CD4-positive, CD25-positive, alpha-beta regulatory T cell (primary cell): ENCODE measurements around the gene TMEM139. TPM values are rescaled to one million over a fixed set of nuclear protein-coding genes. Genes with fewer than 3 reads are reported as not detected.

Experiments
- ATAC-seq, 2 donors: fragments of 150-1000 bp; cut with Tn5 transposase; one replicate each; pipeline ENCODE4 v1.10.0; 2021; ENCODE audit warnings: low read depth in 2 of 2, moderate number of reproducible peaks in 2 of 2, moderate library complexity in 1 of 2
- DNase-seq, 3 donors: peaks; one replicate each; pipeline versions ENCODE4 v3.0.0 to v3.0.0-alpha.2; 2012 to 2022; ENCODE audit warnings: mixed read lengths in 1 of 3
- H3K27ac ChIP-seq: one replicate; pipeline ENCODE4 v1.7.0; 2013; ENCODE audit warnings: mild to moderate bottlenecking, low read length; ENCODE audit not compliant: insufficient read depth, poor library complexity, severe bottlenecking
- H3K27me3 ChIP-seq: one replicate; pipeline ENCODE4 v1.7.0; 2013; ENCODE audit warnings: low read length; ENCODE audit not compliant: control insufficient read depth, insufficient read depth
- H3K36me3 ChIP-seq: one replicate; pipeline ENCODE4 v1.7.0; 2013; ENCODE audit warnings: mild to moderate bottlenecking, low read length, moderate library complexity; ENCODE audit not compliant: control insufficient read depth, insufficient read depth
- H3K4me1 ChIP-seq: 2 replicates; pipeline ENCODE4 v1.7.0; 2013; ENCODE audit warnings: mild to moderate bottlenecking, low read length; ENCODE audit not compliant: insufficient read depth, control insufficient read depth, poor library complexity, severe bottlenecking
- H3K4me3 ChIP-seq: one replicate; pipeline ENCODE4 v1.7.0; 2013; ENCODE audit warnings: low read depth, mild to moderate bottlenecking, low read length, moderate library complexity
- H3K9me3 ChIP-seq, 2 experiments: 1 replicate in 1 of 2; 2 replicates in 1 of 2; pipeline ENCODE4 v1.7.0; 2013; ENCODE audit warnings: low read length in 2 of 2, mild to moderate bottlenecking in 1 of 2, moderate library complexity in 1 of 2; ENCODE audit not compliant: control insufficient read depth in 2 of 2
- H3K27ac Mint-ChIP-seq, 3 donors: one replicate each; pipeline ENCODE4 v1.8.0; 2020 to 2022; ENCODE audit warnings: mild to moderate bottlenecking in 3 of 3, mixed read lengths in 3 of 3, moderate library complexity in 2 of 3
- H3K27me3 Mint-ChIP-seq: one replicate; pipeline ENCODE4 v1.8.0; 2022; ENCODE audit warnings: mild to moderate bottlenecking, mixed read lengths
- H3K36me3 Mint-ChIP-seq: one replicate; pipeline ENCODE4 v1.8.0; 2020; ENCODE audit warnings: mixed read lengths
- H3K4me1 Mint-ChIP-seq, 4 donors: one replicate each; pipeline ENCODE4 v1.8.0; 2020 to 2022; ENCODE audit warnings: mixed read lengths in 4 of 4, mild to moderate bottlenecking in 1 of 4
- H3K4me3 Mint-ChIP-seq, 4 donors: one replicate each; pipeline ENCODE4 v1.8.0; 2020 to 2022; ENCODE audit warnings: mild to moderate bottlenecking in 4 of 4, mixed read lengths in 4 of 4, moderate library complexity in 3 of 4
- H3K9me3 Mint-ChIP-seq, 7 donors: one replicate each; pipeline ENCODE4 v1.8.0; 2020 to 2022; ENCODE audit warnings: mixed read lengths in 7 of 7, mild to moderate bottlenecking in 3 of 7, moderate library complexity in 2 of 7
- polyA plus RNA-seq, 4 donors: library from polyadenylated mRNA; unstranded; fragments of 300-500 nt; fragmentation: Illumina TruSeq; gene quantifications; one replicate each; pipeline ENCODE4 v1.2.3, GENCODE V29; 2021
- total RNA-seq: library from RNA; stranded (reverse); gene quantifications from one replicate; pipeline ENCODE4 v1.2.3, GENCODE V29; 2022

Gene TMEM139
- total and polyA plus RNA-seq, 5 donors from 2014 or later: 0.75 to 1.3 (median 0.91) TPM

GRCh38 chr7:143282124-143282523, 2.6 kb upstream of the TMEM139 start:
- DNase-seq (no peak), ATAC-seq (no peak)
- Mint-ChIP-seq H3K9me3 (no peaks in the 10 kb centered on the region), H3K4me1 (peaks cover 30 to 59% (median 49%) of the 10 kb centered on the region in 4 donors), H3K27ac (no peak overlapping the region), H3K36me3 (no peaks in the 10 kb centered on the region), H3K4me3 (peak overlapping the region in 2 of 4 donors; percentile 36 to 45), H3K27me3 (no peaks in the 10 kb centered on the region)
- H3K27ac ChIP-seq: no peak overlapping the region
- H3K4me3 ChIP-seq: no peak overlapping the region
- no peaks in the 10 kb centered on the region for H3K36me3 ChIP-seq
- H3K27me3 ChIP-seq: no peaks in the 10 kb centered on the region
- H3K9me3 ChIP-seq: no peaks in the 10 kb centered on the region
- peaks cover 27% of the 10 kb centered on the region for H3K4me1 ChIP-seq

GRCh38 chr7:143283381-143283780, 1.4 kb upstream of the TMEM139 start:
- no peaks in the 10 kb centered on the region for H3K27me3 ChIP-seq
- peak overlapping the region; percentile 11 for H3K4me3 ChIP-seq
- peaks cover 36 to 69% (median 56%) of the 10 kb centered on the region in 4 donors for H3K4me1 Mint-ChIP-seq
- no peaks in the 10 kb centered on the region for H3K36me3 ChIP-seq
- no peaks in the 10 kb centered on the region for H3K36me3 Mint-ChIP-seq
- H3K9me3 ChIP-seq: no peaks in the 10 kb centered on the region
- no peaks in the 10 kb centered on the region for H3K27me3 Mint-ChIP-seq
- ATAC-seq (no peak), DNase-seq (no peak)
- no peaks in the 10 kb centered on the region for H3K9me3 Mint-ChIP-seq
- H3K4me3 Mint-ChIP-seq: peak overlapping the region in 3 of 4 donors; percentile 16 to 62 (median 45)
- H3K27ac ChIP-seq: no peak overlapping the region
- peaks cover 34% of the 10 kb centered on the region for H3K4me1 ChIP-seq
- peak overlapping the region; percentile 72 to 84 (median 78) for H3K27ac Mint-ChIP-seq

GRCh38 chr7:143285470-143285778, 666 bp downstream of the TMEM139 start:
- peak overlapping the region in 2 of 4 donors; percentile 41 to 98 for H3K4me3 Mint-ChIP-seq
- H3K27me3 ChIP-seq: no peaks in the 10 kb centered on the region
- H3K27ac Mint-ChIP-seq: peak overlapping the region in 2 of 3 donors; percentile 46 to 84

GRCh38 chr7:143285806-143286521, 1.2 kb downstream of the TMEM139 start:
- Mint-ChIP-seq H3K27me3 (no peaks in the 10 kb centered on the region), H3K9me3 (no peaks in the 10 kb centered on the region), H3K27ac (peak overlapping the region; percentile 46 to 84 (median 53)), H3K36me3 (peaks cover 4% of the 10 kb centered on the region), H3K4me1 (peaks cover 26 to 68% (median 54%) of the 10 kb centered on the region in 4 donors), H3K4me3 (peak overlapping the region in 2 of 4 donors; percentile 98)
- H3K27me3 ChIP-seq: no peaks in the 10 kb centered on the region
- no peaks in the 10 kb centered on the region for H3K9me3 ChIP-seq
- no peak for DNase-seq
- no peak overlapping the region for H3K4me3 ChIP-seq
- ATAC-seq: no peak
- peaks cover 5% of the 10 kb centered on the region for H3K36me3 ChIP-seq
- peaks cover 38% of the 10 kb centered on the region for H3K4me1 ChIP-seq
- H3K27ac ChIP-seq: no peak overlapping the region

More at GRCh38 chr7:143285470-143285778, 666 bp downstream of the TMEM139 start:
- Mint-ChIP-seq H3K9me3 (no peaks in the 10 kb centered on the region), H3K36me3 (peaks cover 4% of the 10 kb centered on the region), H3K27me3 (no peaks in the 10 kb centered on the region), H3K4me1 (peaks cover 27 to 67% (median 53%) of the 10 kb centered on the region in 4 donors)
- Histone ChIP-seq H3K36me3 (peaks cover under 1% of the 10 kb centered on the region), H3K4me3 (no peak overlapping the region), H3K9me3 (no peaks in the 10 kb centered on the region), H3K4me1 (peaks cover 35% of the 10 kb centered on the region), H3K27ac (no peak overlapping the region)
- ATAC-seq (no peak), DNase-seq (no peak)

GRCh38 chr7:143286522-143286890, 1.7 kb downstream of the TMEM139 start:
- Histone ChIP-seq H3K27ac (no peak overlapping the region), H3K9me3 (no peaks in the 10 kb centered on the region), H3K4me1 (peaks cover 40% of the 10 kb centered on the region), H3K4me3 (no peak overlapping the region), H3K36me3 (peaks cover 10% of the 10 kb centered on the region), H3K27me3 (no peaks in the 10 kb centered on the region)
- peak overlapping the region in 2 of 3 donors; percentile 53 to 90 for H3K27ac Mint-ChIP-seq
- H3K36me3 Mint-ChIP-seq: peaks cover 7% of the 10 kb centered on the region
- ATAC-seq (no peak), DNase-seq (no peak)
- no peaks in the 10 kb centered on the region for H3K9me3 Mint-ChIP-seq
- no peaks in the 10 kb centered on the region for H3K27me3 Mint-ChIP-seq
- peak overlapping the region in 3 of 4 donors; percentile 44 to 98 (median 98) for H3K4me3 Mint-ChIP-seq
- peaks cover 31 to 70% (median 57%) of the 10 kb centered on the region in 4 donors for H3K4me1 Mint-ChIP-seq

- ATAC-seq (no peak), DNase-seq (no peak)
- H3K27ac ChIP-seq: peak overlapping the region; percentile 70
- peaks cover 43% of the 10 kb centered on the region for H3K4me1 ChIP-seq
- peaks cover 19% of the 10 kb centered on the region for H3K36me3 ChIP-seq
- H3K9me3 Mint-ChIP-seq: no peaks in the 10 kb centered on the region
- no peaks in the 10 kb centered on the region for H3K9me3 ChIP-seq
- peaks cover 32 to 75% (median 60%) of the 10 kb centered on the region in 4 donors for H3K4me1 Mint-ChIP-seq
- peak overlapping the region; percentile 38 to 90 (median 90) for H3K27ac Mint-ChIP-seq
- no peaks in the 10 kb centered on the region for H3K27me3 ChIP-seq
- peak overlapping the region; percentile 95 to 99 (median 98) for H3K4me3 Mint-ChIP-seq
- peak overlapping the region; percentile 15 for H3K4me3 ChIP-seq
- H3K36me3 Mint-ChIP-seq: peaks cover 14% of the 10 kb centered on the region
- no peaks in the 10 kb centered on the region for H3K27me3 Mint-ChIP-seq
Observed at GRCh38 chr7:143287339-143287934, 2.7 kb downstream of the TMEM139 start.

GRCh38 chr7:143287935-143288826, 3.4 kb downstream of the TMEM139 start, which contains the start of gene CASP2:
CASP2 (plus strand) TSS chr7:143288351; CDS start chr7:143288456, 105 bp downstream.
- ATAC-seq (peak; percentile 93 to 95), DNase-seq (peak; percentile 99)
- Mint-ChIP-seq H3K9me3 (no peaks in the 10 kb centered on the region), H3K4me3 (peak within 1 kb of the TSS; percentile 95 to 99 (median 98)), H3K27ac (peak within 1 kb of the TSS; percentile 90 to 93 (median 91)), H3K4me1 (peaks cover 32 to 75% (median 59%) of the 10 kb centered on the region in 4 donors), H3K27me3 (no peaks in the 10 kb centered on the region), H3K36me3 (peaks cover 14% of the 10 kb centered on the region)
- peak within 1 kb of the TSS; percentile 78 for H3K27ac ChIP-seq
- H3K9me3 ChIP-seq: no peaks in the 10 kb centered on the region
- H3K36me3 ChIP-seq: peaks cover 27% of the 10 kb centered on the region
- peaks cover 43% of the 10 kb centered on the region for H3K4me1 ChIP-seq
- no peaks in the 10 kb centered on the region for H3K27me3 ChIP-seq
- H3K4me3 ChIP-seq: peak within 1 kb of the TSS; percentile 99
